Measurements from ENCODE around the gene UNC13D.
A peak's percentile ranks its signal among the peaks of the same experiment; 100 is the strongest.

Gene UNC13D

GRCh38 chr17:75834279-75834920 is 9.8 kb downstream of the UNC13D start:
- Mint-ChIP-seq H3K4me1 (peaks cover 39% of the 10 kb centered on the region), H3K27ac (peak overlapping the region; percentile 98), H3K4me3 (no peak overlapping the region), H3K36me3 (peaks cover 93% of the 10 kb centered on the region), H3K9me3 (no peaks in the 10 kb centered on the region)
- DNase-seq (ENCODE audit: low spot score in 2 of 2) = no peak
- no peak for ATAC-seq

GRCh38 chr17:75832652-75833400 is 11.4 kb downstream of the UNC13D start:
- peak overlapping the region; percentile 98 for H3K27ac Mint-ChIP-seq
- peak overlapping the region; percentile 79 for H3K4me3 Mint-ChIP-seq
- peaks cover 92% of the 10 kb centered on the region for H3K36me3 Mint-ChIP-seq
- peaks cover 42% of the 10 kb centered on the region for H3K4me1 Mint-ChIP-seq
- DNase-seq (ENCODE audit: low spot score in 2 of 2) (no peak), ATAC-seq (peak; percentile 45)
- H3K9me3 Mint-ChIP-seq = no peaks in the 10 kb centered on the region

- peak overlapping the region; percentile 98 for H3K27ac Mint-ChIP-seq
- H3K36me3 Mint-ChIP-seq = peaks cover 92% of the 10 kb centered on the region
- DNase-seq (ENCODE audit: low spot score in 2 of 2) (peak in 1 of 2 donors; percentile 70), ATAC-seq (peak; percentile 90)
- no peaks in the 10 kb centered on the region for H3K9me3 Mint-ChIP-seq
- H3K4me3 Mint-ChIP-seq = peak overlapping the region; percentile 79
- peaks cover 49% of the 10 kb centered on the region for H3K4me1 Mint-ChIP-seq
These were observed 12.0 kb downstream of the UNC13D start for GRCh38 chr17:75832164-75832651.

GRCh38 chr17:75831032-75831571 is 13.1 kb downstream of the UNC13D start:
- DNase-seq (ENCODE audit: low spot score in 2 of 2) (no peak), ATAC-seq (no peak)
- Mint-ChIP-seq H3K36me3 (peaks cover 95% of the 10 kb centered on the region), H3K27ac (peak overlapping the region; percentile 86), H3K4me1 (peaks cover 54% of the 10 kb centered on the region), H3K4me3 (peak overlapping the region; percentile 17), H3K9me3 (no peaks in the 10 kb centered on the region)

GRCh38 chr17:75830164-75831031 is 13.8 kb downstream of the UNC13D start:
- Mint-ChIP-seq H3K4me3 (peak overlapping the region; percentile 17), H3K27ac (peak overlapping the region; percentile 86), H3K4me1 (peaks cover 54% of the 10 kb centered on the region), H3K36me3 (peaks cover 97% of the 10 kb centered on the region), H3K9me3 (no peaks in the 10 kb centered on the region)
- ATAC-seq (no peak), DNase-seq (ENCODE audit: low spot score in 2 of 2) (peak in 1 of 2 donors; percentile 67)

GRCh38 chr17:75829747-75830146 is 14.5 kb downstream of the UNC13D start:
- peaks cover 93% of the 10 kb centered on the region for H3K36me3 Mint-ChIP-seq
- H3K4me3 Mint-ChIP-seq = no peak overlapping the region
- no peak for ATAC-seq

GRCh38 chr17:75828741-75829140 is 15.5 kb downstream of the UNC13D start:
- H3K4me3 Mint-ChIP-seq = peak overlapping the region; percentile 50
- peaks cover 88% of the 10 kb centered on the region for H3K36me3 Mint-ChIP-seq
- peak overlapping the region; percentile 92 for H3K27ac Mint-ChIP-seq
- peaks cover 41% of the 10 kb centered on the region for H3K4me1 Mint-ChIP-seq
- DNase-seq (ENCODE audit: low spot score in 2 of 2) = no peak
- no peaks in the 10 kb centered on the region for H3K9me3 Mint-ChIP-seq
- ATAC-seq = no peak

More at GRCh38 chr17:75829747-75830146, 14.5 kb downstream of the UNC13D start:
- H3K27ac Mint-ChIP-seq = peak overlapping the region; percentile 67
- H3K9me3 Mint-ChIP-seq = no peaks in the 10 kb centered on the region
- no peak for DNase-seq (ENCODE audit: low spot score in 2 of 2)
- H3K4me1 Mint-ChIP-seq = peaks cover 51% of the 10 kb centered on the region

- Mint-ChIP-seq H3K9me3 (no peaks in the 10 kb centered on the region), H3K4me1 (peaks cover 34% of the 10 kb centered on the region), H3K27ac (peak overlapping the region; percentile 92), H3K4me3 (peak overlapping the region; percentile 50), H3K36me3 (peaks cover 84% of the 10 kb centered on the region)
- ATAC-seq = peak; percentile 11
- DNase-seq (ENCODE audit: low spot score in 2 of 2) = no peak
These were observed 16.2 kb downstream of the UNC13D start for GRCh38 chr17:75828076-75828400.

- Mint-ChIP-seq H3K36me3 (peaks cover 85% of the 10 kb centered on the region), H3K4me3 (peak overlapping the region; percentile 50), H3K9me3 (no peaks in the 10 kb centered on the region), H3K27ac (peak overlapping the region; percentile 92), H3K4me1 (peaks cover 28% of the 10 kb centered on the region)
- DNase-seq (ENCODE audit: low spot score in 2 of 2) = peak; percentile 56 to 76
- ATAC-seq = peak; percentile 71
These were observed 16.7 kb downstream of the UNC13D start for GRCh38 chr17:75827308-75828075.

- Mint-ChIP-seq H3K9me3 (no peaks in the 10 kb centered on the region), H3K27ac (peak overlapping the region; percentile 92), H3K4me1 (peaks cover 28% of the 10 kb centered on the region), H3K36me3 (peaks cover 85% of the 10 kb centered on the region), H3K4me3 (no peak overlapping the region)
- ATAC-seq (no peak), DNase-seq (ENCODE audit: low spot score in 2 of 2) (no peak)
These were observed 17.5 kb downstream of the UNC13D start for GRCh38 chr17:75826561-75827307.

GRCh38 chr17:75825748-75826370 is 18.3 kb downstream of the UNC13D start:
- DNase-seq (ENCODE audit: low spot score in 2 of 2) = no peak
- Mint-ChIP-seq H3K27ac (peak overlapping the region; percentile 88), H3K4me1 (peaks cover 35% of the 10 kb centered on the region), H3K4me3 (no peak overlapping the region), H3K36me3 (peaks cover 85% of the 10 kb centered on the region), H3K9me3 (no peaks in the 10 kb centered on the region)
- no peak for ATAC-seq

GRCh38 chr17:75825149-75825552 is 19.1 kb downstream of the UNC13D start:
- Mint-ChIP-seq H3K4me3 (no peak overlapping the region), H3K4me1 (peaks cover 34% of the 10 kb centered on the region), H3K36me3 (peaks cover 85% of the 10 kb centered on the region), H3K27ac (peak overlapping the region; percentile 88), H3K9me3 (no peaks in the 10 kb centered on the region)
- ATAC-seq (no peak), DNase-seq (ENCODE audit: low spot score in 2 of 2) (no peak)

GRCh38 chr17:75824666-75825065 is 19.5 kb downstream of the UNC13D start:
- peaks cover 85% of the 10 kb centered on the region for H3K36me3 Mint-ChIP-seq
- peaks cover 29% of the 10 kb centered on the region for H3K4me1 Mint-ChIP-seq
- H3K4me3 Mint-ChIP-seq = no peak overlapping the region
- DNase-seq (ENCODE audit: low spot score in 2 of 2) (no peak), ATAC-seq (no peak)
- no peaks in the 10 kb centered on the region for H3K9me3 Mint-ChIP-seq
- peak overlapping the region; percentile 88 for H3K27ac Mint-ChIP-seq
